CD4-positive, alpha-beta T cell (primary cell): ENCODE data around the gene DHX38. TPM values are rescaled to one million over a fixed set of nuclear protein-coding genes. Genes with fewer than 3 reads are reported as not detected.

Experiments used
- ATAC-seq: fragments of 200-7000 bp; cut with Tn5 transposase; one replicate; pipeline ENCODE4 v1.10.0; 2022; ENCODE audit warnings: mild to moderate bottlenecking; ENCODE audit not compliant: poor library complexity
- CTCF ChIA-PET: fragments of 350-600 bp; sonication (Branson Sonifier 250); formaldehyde crosslinking; loops from one replicate; lab custom pipeline; 2021; ENCODE audit warnings: antibody characterized with exemption, inconsistent platforms; lab: Charles Lee
- POLR2A ChIA-PET: fragments of 350-600 bp; sonication (Branson Sonifier 250); formaldehyde crosslinking; loops from one replicate; lab custom pipeline; 2021; ENCODE audit warnings: antibody characterized with exemption, inconsistent platforms; lab: Charles Lee
- DNase-seq, 14 experiments: peaks; one replicate each; pipeline ENCODE4 v3.0.0-alpha.2; 2013 to 2020; ENCODE audit warnings: mixed read lengths in 2 of 14
- H3K27ac ChIP-seq, 2 donors: one replicate each; pipeline versions ENCODE4 v1.5.1 to v1.7.0; 2013; ENCODE audit warnings: low read length in 2 of 2, low read depth in 1 of 2, mild to moderate bottlenecking in 1 of 2
- H3K27me3 ChIP-seq, 2 experiments: 1 replicate in 1 of 2; 2 replicates in 1 of 2; pipeline versions ENCODE4 v1.6.1 to v1.7.0; 2013; ENCODE audit warnings: low read length in 2 of 2, control low read depth in 1 of 2, mild to moderate bottlenecking in 1 of 2, moderate library complexity in 1 of 2; ENCODE audit not compliant: insufficient read depth in 2 of 2, control insufficient read depth in 1 of 2
- H3K36me3 ChIP-seq: one replicate; pipeline ENCODE4 v1.6.1; 2013; ENCODE audit warnings: low read length, control low read depth; ENCODE audit not compliant: insufficient read depth
- H3K4me1 ChIP-seq: one replicate; pipeline ENCODE4 v1.6.1; 2013; ENCODE audit warnings: low read length, control low read depth; ENCODE audit not compliant: insufficient read depth
- H3K4me3 ChIP-seq: one replicate; pipeline ENCODE4 v1.5.1; 2013; ENCODE audit warnings: mild to moderate bottlenecking, low read length, moderate library complexity
- H3K9me3 ChIP-seq, 2 experiments: 1 replicate in 1 of 2; 2 replicates in 1 of 2; pipeline versions ENCODE4 v1.6.1 to v1.7.0; 2013; ENCODE audit warnings: low read length in 2 of 2, mild to moderate bottlenecking in 2 of 2, control low read depth in 1 of 2, moderate library complexity in 1 of 2; ENCODE audit not compliant: control insufficient read depth in 1 of 2, insufficient read depth in 1 of 2
- H3K27ac Mint-ChIP-seq: one replicate; pipeline ENCODE4 v1.8.0; 2020; ENCODE audit warnings: mixed read lengths
- H3K27me3 Mint-ChIP-seq: one replicate; pipeline ENCODE4 v1.8.0; 2021; ENCODE audit warnings: mixed read lengths
- H3K36me3 Mint-ChIP-seq: one replicate; pipeline ENCODE4 v1.8.0; 2021; ENCODE audit warnings: low read depth, mixed read lengths
- H3K4me1 Mint-ChIP-seq: one replicate; pipeline ENCODE4 v1.8.0; 2021; ENCODE audit warnings: low read depth, mixed read lengths
- H3K4me3 Mint-ChIP-seq: one replicate; pipeline ENCODE4 v1.8.0; 2020; ENCODE audit warnings: mild to moderate bottlenecking, mixed read lengths
- H3K9me3 Mint-ChIP-seq: one replicate; pipeline ENCODE4 v1.8.0; 2020; ENCODE audit warnings: mixed read lengths
- CTCF ChIP-seq: fragments of 200-600 bp; IDR thresholded peaks from one replicate; pipeline ENCODE4 v1.8.0; 2022; ENCODE audit warnings: antibody characterized with exemption, mild to moderate bottlenecking
- intact Hi-C, 2 experiments: fragments of 100-400 bp; cut with DNase I in 1 of 2; cut with micrococcal nuclease in 1 of 2; formaldehyde crosslinking; loops; one replicate each; pipeline versions ENCODE4 v1.15.1 to v1.9.0; 2023 to 2025; cut with DNase I, micrococcal nuclease
- total RNA-seq, 174 experiments: library from RNA in 2 of 174; stranded (reverse) in 2 of 174; gene quantifications; one replicate each; pipeline ENCODE4 v1.2.3 and lab custom pipeline; 2021 to 2026

The DHX38 gene
- total RNA-seq, 2 experiments from 2014 or later: 103 to 109 TPM

- no peaks in the 10 kb centered on the region for H3K9me3 Mint-ChIP-seq
- DNase-seq (no peak), ATAC-seq (no peak)
- no peak overlapping the region for H3K4me3 Mint-ChIP-seq
- ChIA-PET CTCF (no interaction called here), POLR2A (no interaction called here)
- H3K4me3 ChIP-seq: no peak overlapping the region
- peaks cover 99% of the 10 kb centered on the region for H3K36me3 ChIP-seq
- no peaks in the 10 kb centered on the region for H3K27me3 ChIP-seq
- no peak overlapping the region for H3K27ac Mint-ChIP-seq
- no peaks in the 10 kb centered on the region for H3K27me3 Mint-ChIP-seq
- no peaks in the 10 kb centered on the region for H3K9me3 ChIP-seq
- TF ChIP-seq CTCF: no peak
- no peak overlapping the region for H3K27ac ChIP-seq
- no peaks in the 10 kb centered on the region for H3K4me1 ChIP-seq
- intact Hi-C loops: no loop called here
- H3K4me1 Mint-ChIP-seq: no peaks in the 10 kb centered on the region
- H3K36me3 Mint-ChIP-seq: peaks cover 99% of the 10 kb centered on the region
Measured at GRCh38 chr16:72105978-72106377, 12.3 kb downstream of the DHX38 start.

- Mint-ChIP-seq H3K27me3 (no peaks in the 10 kb centered on the region), H3K27ac (no peak overlapping the region), H3K4me3 (no peak overlapping the region), H3K9me3 (no peaks in the 10 kb centered on the region), H3K36me3 (peaks cover 99% of the 10 kb centered on the region), H3K4me1 (no peaks in the 10 kb centered on the region)
- H3K27me3 ChIP-seq: no peaks in the 10 kb centered on the region
- no peak for TF ChIP-seq CTCF
- peaks cover 99% of the 10 kb centered on the region for H3K36me3 ChIP-seq
- ChIA-PET POLR2A (no interaction called here), CTCF (no interaction called here)
- H3K27ac ChIP-seq: no peak overlapping the region
- ATAC-seq (no peak), DNase-seq (no peak)
- H3K4me3 ChIP-seq: no peak overlapping the region
- H3K9me3 ChIP-seq: no peaks in the 10 kb centered on the region
- no peaks in the 10 kb centered on the region for H3K4me1 ChIP-seq
- intact Hi-C loops: no loop called here
Measured at GRCh38 chr16:72107371-72107770, 13.7 kb downstream of the DHX38 start.

DNA sequence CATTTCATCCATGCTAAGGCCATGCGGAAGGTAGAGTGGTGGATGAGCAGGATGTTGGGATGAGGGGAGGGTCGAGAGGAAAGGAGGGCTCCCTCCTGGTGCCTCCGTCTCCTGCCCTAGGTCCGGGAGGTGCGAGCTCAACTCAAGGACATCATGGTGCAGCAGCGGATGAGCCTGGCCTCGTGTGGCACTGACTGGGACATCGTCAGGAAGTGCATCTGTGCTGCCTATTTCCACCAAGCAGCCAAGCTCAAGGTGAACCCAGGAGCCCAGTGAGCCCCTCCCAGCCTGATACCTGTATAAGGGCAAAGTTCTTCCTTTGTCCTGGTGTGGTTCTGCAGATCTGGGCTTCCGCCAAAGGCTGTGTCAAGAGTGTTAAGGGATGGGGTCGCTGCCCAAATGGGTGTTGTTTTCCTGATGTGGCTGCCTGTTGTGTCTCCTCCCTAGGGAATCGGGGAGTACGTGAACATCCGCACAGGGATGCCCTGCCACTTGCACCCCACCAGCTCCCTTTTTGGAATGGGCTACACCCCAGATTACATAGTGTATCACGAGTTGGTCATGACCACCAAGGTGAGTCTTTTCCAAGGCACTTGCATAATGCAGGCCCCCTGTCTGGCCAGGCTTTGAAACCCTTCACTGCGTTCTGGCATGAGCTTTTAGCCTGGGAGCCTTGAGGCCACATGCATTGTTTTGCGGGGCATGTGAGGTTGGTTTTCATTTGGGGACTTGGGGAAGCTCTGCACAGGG lies 14.9 kb downstream of the DHX38 start:
- Mint-ChIP-seq H3K4me1 (no peaks in the 10 kb centered on the region), H3K9me3 (no peaks in the 10 kb centered on the region), H3K27ac (no peak overlapping the region), H3K4me3 (no peak overlapping the region), H3K36me3 (peaks cover 99% of the 10 kb centered on the region), H3K27me3 (no peaks in the 10 kb centered on the region)
- CTCF ChIA-PET: interaction anchor here (0.8 kb wide), 1 partner anchor 10 kb away, joined by 3 read pairs; no protein-coding TSS in a partner anchor
- POLR2A ChIA-PET: no interaction called here
- Histone ChIP-seq H3K9me3 (no peaks in the 10 kb centered on the region), H3K36me3 (peaks cover 92% of the 10 kb centered on the region), H3K27me3 (no peaks in the 10 kb centered on the region), H3K4me3 (no peak overlapping the region), H3K4me1 (no peaks in the 10 kb centered on the region), H3K27ac (no peak overlapping the region)
- intact Hi-C loops: no loop called here
- TF ChIP-seq CTCF: no peak
- no peak for DNase-seq
- ATAC-seq: no peak
